Activated effector memory CD4-positive, alpha-beta T cell treated with anti-CD3 and anti-CD28 coated beads, Interleukin-2, amount 50 U/mL, for 16 hours (primary cell): ENCODE results near the gene HERC6.
"Not testable (repeated sequence)": the region's sequence is repeated elsewhere in the genome, so short reads cannot be mapped to it uniquely, and the experiment has no call there.

Experiments used
- DNase-seq: peaks from one replicate; pipeline ENCODE4 v3.0.0-alpha.2; 2020

The HERC6 gene

DNA sequence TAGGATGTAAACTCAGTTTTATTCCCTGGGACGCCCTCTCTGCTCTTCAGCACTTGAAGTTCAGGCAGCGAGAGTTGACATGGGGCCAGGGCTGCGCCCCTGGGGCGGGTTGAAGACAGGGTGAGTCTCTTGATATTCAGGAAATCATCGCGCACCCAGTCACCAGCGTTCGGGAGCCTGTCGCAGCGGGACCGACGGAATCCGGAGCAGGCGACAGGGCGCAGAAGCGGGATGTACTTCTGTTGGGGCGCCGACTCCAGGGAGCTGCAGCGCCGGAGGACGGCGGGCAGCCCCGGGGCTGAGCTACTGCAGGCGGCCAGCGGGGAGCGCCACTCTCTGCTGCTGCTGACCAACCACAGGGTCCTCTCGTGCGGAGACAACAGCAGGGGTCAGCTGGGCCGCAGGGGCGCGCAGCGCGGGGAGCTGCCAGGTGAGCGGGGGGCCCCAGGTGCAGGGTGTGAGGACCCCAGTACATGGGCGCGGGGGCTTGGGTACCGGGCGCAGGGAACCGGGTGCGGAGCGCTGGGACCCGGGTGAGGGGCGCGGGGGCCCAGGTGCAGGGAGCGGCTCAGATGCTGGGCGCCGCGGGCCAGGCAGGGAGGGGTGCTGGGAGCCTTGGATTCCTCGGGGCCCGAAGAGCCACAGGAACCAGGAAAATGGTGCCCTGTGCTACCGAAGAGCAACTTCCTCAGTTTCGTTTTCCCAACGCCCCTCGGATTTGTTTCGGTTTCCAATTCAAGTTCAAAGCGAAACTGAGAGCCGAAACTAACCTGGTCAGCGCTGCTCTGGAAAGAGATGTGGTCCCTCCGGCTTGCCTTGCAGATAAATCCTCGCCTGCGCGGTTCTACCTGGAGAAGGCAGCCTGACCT, at the start of gene HERC6:
Gene HERC6 (plus strand): TSS at position 162 of the 869 bp plus-strand sequence. CDS start 70 bp downstream, at position 232.
- DNase-seq: peak; percentile 88

DNA sequence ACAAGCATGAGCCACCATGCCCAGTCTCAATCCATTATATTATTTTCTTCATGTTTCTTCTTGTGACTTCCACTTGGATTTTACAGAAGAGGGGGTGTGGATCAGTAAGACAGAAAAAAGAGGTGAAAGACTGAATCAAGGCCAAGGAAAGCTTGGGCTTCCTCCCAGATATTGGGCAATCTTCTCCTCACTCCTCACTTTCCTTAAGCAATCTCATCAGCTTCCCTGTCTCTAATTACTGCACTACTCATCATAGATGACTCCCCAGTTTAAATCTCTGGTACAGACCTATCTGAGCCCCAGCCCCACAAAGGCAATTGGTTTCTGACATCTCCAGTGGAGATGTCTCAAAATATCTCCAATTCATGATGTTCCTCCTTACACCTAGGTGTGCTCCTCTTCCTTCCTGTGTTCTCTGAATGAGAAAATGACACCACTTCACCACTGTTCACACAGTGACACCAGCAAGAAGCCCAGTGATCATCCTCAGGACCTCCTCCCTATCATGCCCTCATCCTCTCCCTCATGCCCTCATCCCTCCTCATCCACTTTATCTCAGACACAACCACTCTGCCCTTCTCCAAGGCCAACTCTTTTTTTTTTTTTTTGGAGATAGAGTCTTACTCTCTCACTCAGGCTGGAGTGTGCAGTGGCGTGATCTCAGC, 44.8 kb upstream of the HERC6 start:
- no peak for DNase-seq

DNA sequence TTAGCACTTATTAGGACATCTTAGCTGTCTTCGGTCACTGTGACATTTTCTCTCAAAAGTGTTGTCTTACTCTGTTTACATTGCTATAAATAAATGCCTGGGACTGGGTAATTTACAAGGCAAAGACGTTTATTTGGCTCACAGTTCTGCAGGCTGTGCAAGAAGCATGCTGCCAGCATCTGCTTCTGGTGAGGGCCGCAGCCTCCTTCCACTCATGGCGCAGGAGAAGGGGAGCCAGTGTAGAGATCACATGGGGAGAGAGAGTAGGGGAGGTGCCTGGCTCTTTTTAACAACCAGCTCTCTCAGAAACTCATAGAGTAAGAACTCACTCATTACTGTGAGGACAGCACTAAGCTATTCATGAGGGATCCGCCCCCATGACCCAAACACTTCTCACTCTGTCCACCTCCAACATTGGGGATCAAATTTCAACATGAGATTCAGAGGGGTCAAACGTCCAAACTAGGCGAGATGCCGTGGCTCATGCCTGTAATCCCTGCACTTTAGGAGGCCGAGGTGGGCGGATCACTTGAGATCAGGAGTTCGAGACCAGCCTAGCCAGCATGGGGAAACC, 43.5 kb upstream of the HERC6 start:
- no peak for DNase-seq

DNA sequence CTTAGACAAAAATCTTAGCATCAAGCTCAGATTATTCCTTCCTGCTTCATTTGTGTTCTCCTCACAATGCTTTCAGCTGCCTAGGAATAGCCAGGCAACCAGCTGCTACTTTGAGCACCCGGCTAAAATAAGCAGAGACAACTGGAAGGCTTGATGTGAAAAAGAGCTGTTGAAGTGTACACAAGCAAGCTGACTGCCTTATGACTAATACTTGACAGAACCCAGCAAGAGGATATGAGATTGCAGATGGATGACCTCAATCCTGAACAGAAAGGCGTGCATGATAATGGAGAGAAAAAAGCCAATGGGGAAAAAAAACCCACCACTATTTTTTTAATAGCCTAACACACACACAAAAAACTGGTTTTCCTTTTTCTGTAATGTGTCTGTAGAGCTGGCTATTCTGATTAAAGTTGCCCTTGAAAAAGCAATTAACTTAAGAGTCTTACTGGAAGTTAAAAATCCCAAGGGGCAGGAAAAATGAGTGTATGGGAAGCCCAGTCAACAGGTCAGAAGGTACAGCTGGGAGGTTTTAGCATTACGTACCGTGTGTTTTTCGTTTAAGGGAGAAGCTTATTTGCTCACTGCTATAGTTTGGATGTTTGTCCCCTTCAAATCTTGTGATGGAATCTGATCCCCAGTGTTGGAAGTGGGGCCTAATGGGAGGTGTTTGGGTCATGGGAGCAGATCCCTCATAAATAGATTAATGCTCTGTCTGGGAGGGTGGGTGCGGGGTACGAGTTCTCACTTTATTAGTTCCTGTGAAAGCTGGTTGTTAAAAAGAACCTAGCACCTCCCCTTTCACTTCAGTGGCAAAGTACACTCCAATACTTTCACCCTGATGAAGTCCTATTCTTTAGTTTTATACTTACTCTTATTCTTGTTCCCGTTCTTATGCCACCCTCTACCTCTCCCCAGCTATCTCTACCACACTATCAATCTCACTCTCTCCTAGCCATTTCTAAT, 37.1 kb upstream of the HERC6 start:
- DNase-seq: no peak

DNA sequence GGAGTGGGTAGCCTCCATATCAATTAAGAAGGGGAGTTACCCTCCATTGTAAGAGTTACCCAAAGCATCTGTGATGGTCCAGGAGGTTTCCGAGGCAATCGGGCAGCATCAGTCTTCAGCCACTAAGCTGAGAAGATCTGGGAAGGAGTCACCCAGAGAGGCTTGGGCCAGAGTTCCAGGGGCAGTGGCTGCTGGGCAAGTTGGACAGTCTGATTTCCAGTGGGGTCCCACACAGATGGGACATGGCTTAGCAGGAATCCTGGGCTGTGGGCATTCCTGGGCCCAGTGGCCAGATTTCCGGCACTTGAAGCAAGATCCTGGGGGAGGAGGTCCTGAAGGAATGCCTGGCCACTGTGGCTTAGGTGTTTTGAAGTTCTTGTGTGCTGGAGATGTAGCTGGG, 31.8 kb upstream of the HERC6 start:
- DNase-seq: not testable (repeated sequence)

DNA sequence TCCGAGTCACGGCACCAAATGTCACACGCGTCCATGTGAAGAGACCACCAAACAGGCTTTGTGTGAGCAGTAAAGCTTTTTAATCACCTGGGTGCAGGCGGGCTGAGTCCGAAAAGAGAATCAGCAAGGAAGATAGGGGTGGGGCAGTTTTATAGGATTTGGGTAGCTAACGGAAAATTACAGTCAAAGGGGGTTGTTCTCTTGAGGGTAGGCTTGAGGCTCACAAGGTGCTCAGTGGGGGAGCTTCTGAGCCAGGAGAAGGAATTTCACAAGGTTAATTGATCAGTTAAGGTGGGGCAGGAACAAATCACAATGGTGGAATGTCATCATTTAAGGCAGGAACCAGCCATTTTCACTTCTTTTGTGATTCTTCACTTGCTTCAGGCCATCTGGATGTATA, 29.9 kb upstream of the HERC6 start:
- DNase-seq: not testable (repeated sequence)

DNA sequence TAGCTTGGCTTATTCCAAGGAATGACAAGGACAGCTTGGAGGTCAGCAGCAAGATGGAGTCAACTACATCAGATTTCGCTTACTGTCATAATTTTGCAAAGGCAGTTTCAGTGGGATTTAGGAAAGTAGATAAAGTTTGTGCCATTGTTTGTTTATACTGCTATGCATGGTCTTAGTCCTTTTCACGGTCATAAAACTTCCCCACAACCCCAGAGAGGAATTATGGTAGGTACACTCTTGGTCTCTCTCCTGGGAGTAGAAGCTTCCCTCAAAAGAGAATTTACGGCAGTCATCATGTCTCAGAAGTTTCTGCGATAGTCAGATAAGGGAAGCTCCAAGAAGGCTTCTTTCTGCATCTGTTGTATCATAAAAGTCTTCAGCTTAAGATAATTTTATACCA, 27.9 kb upstream of the HERC6 start:
- DNase-seq: no peak

DNA sequence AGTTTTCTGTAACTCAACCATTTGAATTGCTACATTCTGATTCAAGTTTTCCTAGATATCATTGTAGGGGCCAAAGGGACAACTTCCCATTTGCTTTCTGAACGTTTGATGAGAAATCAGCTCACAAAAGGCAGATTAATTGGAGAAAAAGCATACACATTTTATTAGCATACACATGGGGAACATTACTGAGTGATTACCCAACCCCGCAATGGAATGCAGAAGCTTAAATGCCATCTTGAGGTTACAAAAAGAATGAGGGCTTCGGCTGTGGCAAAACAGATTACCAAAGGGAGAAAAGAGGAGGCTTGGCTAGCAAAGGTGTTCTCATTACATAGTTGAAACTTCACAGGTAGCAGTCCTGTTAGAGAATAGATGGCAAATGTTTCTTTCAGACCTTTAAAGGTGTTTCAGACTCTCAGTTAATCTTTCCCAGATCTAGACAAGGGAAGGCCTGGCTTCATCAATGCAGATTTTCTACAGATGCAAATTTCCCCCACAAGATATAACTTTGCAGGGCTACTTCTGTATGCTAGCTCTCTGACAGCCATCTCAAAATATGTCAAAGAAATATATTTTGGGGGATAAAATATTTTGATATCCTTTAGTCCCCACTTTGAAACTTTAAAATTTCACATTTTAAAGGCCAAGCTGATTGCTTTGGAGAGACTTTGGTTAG, 26.5 kb upstream of the HERC6 start:
- no peak for DNase-seq

DNA sequence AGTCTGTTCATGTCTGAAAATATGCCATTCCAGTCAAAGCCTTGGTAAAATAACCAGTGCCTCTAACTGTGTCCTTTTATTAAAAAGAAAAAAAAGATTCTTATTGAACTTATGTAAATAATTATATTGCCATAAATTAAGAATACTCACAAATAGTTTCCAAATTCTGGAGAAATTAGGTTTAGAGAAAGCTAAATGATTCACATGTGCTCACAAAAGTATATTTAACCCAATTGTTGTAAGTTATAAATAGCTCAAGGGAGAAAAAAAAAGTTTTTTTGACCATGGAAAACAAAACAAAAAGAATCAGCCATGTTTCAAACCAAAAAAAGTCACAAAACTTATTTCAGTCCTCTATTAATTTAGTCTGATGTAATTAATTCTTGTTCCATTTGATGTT, 25.3 kb upstream of the HERC6 start:
- no peak for DNase-seq

DNA sequence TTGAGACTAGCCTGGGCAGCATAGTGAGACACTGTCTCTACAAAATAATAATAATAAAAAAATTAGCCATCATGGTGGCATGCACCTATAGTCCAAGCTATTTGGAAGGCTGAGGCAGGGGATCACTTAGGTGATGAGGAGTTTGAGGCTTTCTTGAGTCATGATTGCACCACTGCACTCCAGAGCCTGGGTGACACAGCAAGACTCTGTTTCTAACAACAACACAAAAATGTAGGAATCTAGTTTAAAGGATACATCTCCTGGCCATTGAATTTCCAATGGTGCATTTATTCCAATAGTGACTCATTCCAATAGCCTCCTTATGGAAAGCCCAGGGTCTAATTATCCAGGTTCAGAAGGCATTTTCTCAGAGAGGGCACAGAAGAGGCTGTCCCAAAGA, 21.9 kb upstream of the HERC6 start:
- DNase-seq: no peak

DNA sequence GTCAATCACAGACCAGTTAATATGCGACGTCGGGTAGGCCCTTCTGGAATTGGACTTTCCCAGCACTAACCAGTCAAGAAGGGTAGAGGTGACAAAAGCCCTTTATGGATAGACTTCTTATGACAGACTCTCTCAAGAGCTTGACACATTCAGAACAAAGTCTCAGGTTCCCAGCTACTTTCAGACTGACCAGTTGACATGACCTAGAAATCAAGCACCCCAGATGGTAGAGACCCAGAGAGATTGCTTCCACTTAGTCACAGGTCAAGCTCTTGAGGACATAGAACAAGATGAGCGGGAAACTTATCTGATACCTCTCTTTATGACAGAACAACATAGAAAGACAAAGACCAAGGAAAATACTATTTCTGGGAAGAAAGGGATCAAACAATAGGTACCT, 21.4 kb upstream of the HERC6 start:
- no peak for DNase-seq

DNA sequence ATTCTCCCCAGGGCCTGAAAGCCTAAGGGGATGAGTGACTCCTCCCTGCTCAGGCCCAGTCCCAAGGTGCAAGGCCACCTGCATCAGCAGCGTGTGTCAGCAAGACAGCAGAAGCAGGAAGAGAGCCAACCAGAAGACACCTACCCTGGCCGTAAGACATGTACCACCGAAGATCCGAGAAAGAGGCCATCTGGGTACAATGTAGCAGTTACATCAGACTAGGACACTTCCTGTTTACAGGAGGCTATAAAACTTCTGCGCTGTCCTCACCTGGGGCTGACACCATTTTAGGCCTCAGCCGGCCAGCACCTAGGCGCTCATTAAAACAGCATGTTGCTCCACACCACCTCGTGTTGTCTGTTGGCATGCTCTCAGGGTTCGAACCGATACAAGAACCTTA, 19.1 kb upstream of the HERC6 start:
- no peak for DNase-seq

DNA sequence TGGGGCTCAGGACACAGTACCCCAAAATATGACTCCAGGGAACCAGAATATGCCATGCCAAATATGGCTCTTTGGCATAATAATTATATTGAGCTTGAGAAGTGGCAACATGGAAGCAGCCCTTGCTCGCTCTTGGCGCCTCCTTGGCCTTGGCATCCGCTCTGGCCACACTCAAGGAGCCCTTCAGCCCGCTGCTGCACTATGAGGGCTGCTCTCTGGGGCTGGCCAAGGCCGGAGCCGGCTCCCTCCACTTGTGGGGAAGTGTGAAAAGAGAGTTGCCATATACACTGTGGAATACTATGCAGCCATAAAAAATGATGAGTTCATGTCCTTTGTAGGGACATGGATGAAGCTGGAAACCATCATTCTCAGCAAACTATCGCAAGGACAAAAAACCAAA, 18.4 kb upstream of the HERC6 start:
- no peak for DNase-seq

DNA sequence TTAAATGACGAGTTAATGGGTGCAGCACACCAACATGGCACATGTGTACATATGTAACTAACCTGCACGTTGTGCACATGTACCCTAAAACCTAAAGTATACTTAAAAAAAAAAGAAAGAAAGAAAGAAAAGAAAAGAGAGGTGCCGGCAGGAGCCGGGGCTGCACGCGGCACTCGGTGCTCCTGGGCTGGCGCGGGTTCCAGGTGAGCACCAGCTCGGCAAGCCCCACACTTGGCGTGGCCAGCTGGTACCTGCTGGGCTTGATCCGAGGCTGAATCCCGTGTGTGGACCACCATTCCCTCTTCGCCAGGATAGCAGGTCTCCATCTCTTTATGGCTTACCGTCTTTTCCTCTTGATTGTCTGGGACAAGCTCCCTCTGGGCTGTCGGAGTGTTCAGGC, 17.9 kb upstream of the HERC6 start:
- DNase-seq: no peak

DNA sequence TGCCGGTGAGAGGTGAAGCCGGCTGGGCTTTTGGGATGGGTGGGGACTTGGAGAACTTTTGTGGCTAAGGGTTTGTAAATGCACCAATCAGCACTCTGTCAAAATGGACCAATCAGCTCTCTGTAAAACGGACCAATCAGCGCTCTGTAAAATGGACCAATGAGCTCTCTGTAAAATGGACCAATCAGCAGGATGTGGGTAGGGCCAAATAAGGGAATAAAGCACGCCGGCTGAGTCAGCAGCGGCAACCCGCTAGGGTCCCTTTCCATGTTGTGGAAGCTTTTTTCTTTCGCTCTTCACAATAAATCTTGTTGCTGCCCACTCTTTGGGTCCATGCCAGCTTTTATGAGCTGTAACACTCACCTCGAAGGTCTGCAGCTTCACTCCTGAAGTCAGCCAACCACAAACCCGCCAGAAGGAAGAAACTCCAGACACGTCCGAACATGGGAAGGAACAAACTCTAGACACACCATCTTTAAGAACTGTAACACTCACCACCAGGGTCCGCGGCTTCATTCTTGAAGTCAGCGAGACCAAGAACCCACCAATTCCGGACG, 17.4 kb upstream of the HERC6 start:
- not testable (repeated sequence) for DNase-seq

DNA sequence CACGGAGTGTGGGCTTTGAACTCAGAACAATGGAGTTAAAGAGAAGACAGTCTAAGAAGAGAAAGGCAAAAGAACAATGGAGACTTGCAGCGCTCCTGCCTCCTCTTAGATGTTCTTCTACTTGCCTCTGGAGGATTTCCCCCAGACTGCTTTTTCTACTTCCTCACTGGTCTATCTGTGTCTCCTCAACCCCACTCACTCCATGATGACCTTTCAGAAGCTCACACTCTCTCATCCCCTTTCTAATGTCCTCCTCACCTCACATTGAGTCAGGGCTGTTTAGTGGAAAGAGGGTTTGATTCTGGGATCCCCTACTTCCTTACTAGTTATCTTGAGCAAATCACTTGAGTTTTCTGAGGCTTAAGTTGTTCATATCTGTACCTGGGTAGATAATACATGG, 12.2 kb upstream of the HERC6 start:
- DNase-seq: no peak

DNA sequence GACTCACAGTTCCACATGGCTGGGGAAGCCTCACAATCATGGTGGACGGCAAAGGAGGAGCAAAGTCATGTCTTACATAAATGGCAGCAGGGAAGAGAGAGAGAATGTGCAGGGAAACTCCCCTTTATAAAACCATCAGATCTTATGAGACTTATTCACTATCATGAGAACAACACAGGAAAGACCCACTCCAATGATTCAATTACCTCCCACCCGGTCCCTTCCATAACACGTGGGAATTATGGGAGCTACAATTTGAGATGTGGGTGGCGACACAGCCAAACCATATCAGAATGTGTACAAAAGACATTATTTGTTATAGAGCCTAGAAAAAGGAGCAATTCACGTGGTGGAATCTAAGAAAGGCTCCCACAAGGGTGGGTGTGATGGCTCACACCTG, 10.8 kb upstream of the HERC6 start:
- no peak for DNase-seq

DNA sequence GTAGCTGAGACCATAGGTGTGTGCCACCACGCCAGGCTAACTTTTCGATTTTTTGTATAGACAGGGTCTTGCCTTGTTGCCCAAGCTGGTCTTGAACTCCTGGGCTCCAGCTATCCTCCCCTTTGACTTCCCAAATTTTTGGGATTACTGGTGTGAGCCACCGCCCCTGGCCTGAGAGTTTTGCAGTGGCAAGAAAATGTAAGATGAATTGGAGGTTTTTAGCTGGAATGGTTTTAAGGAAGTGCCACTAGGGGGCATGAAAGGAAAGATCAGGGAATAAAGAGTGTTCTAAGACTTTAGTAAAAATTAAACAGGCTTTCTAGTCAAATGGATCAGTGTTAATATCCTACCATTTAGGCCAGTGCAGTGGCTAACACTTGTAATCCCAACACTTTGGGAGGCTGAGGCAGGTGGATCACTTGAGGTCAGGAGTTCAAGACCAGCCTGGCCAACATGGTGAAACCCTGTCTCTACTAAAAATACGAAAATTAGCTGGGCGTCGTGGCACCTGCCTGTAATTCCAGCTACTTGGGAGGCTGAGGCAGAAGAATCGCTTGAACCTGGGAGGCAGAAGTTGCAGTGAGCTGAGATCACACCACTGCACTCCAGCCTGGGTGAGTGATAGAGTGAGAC, 9.4 kb upstream of the HERC6 start:
- not testable (repeated sequence) for DNase-seq

DNA sequence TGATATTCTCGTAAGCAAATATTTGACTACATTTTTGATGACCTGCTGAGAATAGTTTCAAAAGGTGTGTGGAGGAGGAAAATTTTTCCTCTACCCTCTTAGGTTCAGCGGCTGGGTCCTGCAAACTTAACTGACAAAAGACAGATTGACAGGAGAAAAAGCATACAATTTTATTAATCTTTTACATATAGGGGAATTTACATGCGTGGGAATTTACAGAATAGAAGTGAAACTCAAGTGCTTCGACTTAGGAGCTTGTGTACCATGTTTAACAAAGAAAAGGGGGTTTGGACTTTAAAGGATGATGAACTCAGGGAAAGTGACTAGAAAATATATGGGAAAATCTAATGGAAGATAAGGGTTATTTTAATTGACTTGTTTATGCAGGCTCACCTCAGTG, 2.5 kb downstream of the HERC6 start:
- no peak for DNase-seq

DNA sequence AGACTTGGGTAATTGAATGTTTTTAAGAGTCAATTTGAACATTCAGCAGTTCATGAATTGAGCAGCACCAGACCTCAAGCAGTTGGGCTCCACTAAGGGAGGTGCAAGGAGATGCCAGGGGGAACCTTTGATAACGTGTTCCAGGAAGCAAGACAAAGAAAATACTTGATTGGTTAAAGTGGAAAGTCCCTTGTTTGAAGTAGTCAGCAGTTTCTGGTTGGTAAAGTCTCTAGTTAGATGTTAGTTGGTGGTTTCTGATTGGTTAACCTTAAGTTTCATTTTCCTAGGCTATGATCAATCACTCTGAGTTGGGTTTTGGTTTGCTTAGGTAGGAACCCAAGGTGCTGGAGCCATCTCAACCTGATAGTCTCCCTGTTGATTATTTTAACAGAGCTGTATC, 4.0 kb downstream of the HERC6 start:
- DNase-seq: peak; percentile 80

DNA sequence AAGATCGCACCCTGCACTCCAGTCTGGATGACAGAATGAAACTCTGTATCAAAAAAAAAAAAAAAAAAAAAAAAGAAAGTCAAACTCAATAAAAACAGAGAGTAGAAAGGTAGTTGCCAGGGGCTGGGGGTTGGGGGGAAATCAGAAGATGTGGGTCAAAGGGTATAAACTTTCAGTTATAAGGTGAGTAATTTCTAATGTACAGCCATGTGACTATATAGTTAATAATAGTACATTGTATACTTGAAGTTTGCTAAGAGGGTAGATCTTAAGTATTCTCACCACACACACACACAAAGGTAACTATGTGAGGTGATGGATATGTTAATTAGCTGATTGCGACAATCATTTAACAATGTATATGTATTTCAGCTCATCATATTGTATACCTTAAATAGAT, 11.5 kb downstream of the HERC6 start:
- DNase-seq: no peak

DNA sequence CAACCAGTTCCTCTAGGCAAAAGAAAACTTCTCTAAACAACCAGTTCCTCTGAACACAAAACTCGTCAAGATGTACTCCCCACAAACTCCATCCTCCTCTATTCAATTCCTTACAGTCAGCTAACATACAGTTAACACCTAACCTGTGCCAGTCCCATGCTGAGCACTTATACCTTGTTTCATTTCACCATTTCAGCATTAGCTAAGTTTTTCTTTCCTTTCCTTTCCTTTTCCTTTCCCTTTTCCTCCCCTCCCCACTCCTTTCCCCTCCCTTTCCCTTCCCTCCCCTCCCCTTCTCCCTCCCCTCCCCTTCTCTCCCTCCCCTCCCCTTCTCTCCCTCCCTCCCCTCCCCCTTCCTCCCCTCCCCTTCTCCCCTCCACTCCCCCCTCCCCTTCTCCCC, 13.1 kb downstream of the HERC6 start:
- DNase-seq: no peak
